Immature natural killer cell (primary cell): ENCODE measurements around the gene PHKA1. TPM values are rescaled to one million over a fixed set of nuclear protein-coding genes. Genes with fewer than 3 reads are reported as not detected.
A peak's percentile ranks its signal among the peaks of the same experiment; 100 is the strongest.
"Not testable (repeated sequence)": the region's sequence is repeated elsewhere in the genome, so short reads cannot be mapped to it uniquely, and the experiment has no call there.

ENCODE experiments used
- DNase-seq, 3 donors: peaks; one replicate each; pipeline ENCODE4 v3.0.0; 2022; ENCODE audit warnings: mixed read lengths in 1 of 3
- H3K27ac Mint-ChIP-seq, 6 donors: one replicate each; pipeline ENCODE4 v1.8.0; 2020; ENCODE audit warnings: mixed read lengths in 6 of 6, mild to moderate bottlenecking in 5 of 6, inconsistent platforms in 4 of 6, moderate library complexity in 3 of 6
- H3K27me3 Mint-ChIP-seq, 3 donors: one replicate each; pipeline ENCODE4 v1.8.0; 2020 to 2021; ENCODE audit warnings: low read depth in 3 of 3, mild to moderate bottlenecking in 3 of 3, mixed read lengths in 3 of 3, moderate library complexity in 3 of 3, inconsistent platforms in 1 of 3
- H3K36me3 Mint-ChIP-seq, 3 donors: one replicate each; pipeline ENCODE4 v1.8.0; 2020; ENCODE audit warnings: mixed read lengths in 3 of 3, inconsistent platforms in 2 of 3, mild to moderate bottlenecking in 2 of 3
- H3K4me1 Mint-ChIP-seq, 2 donors: one replicate each; pipeline ENCODE4 v1.8.0; 2020; ENCODE audit warnings: inconsistent platforms in 2 of 2, mild to moderate bottlenecking in 2 of 2, mixed read lengths in 2 of 2, moderate library complexity in 1 of 2
- H3K4me3 Mint-ChIP-seq, 5 donors: one replicate each; pipeline ENCODE4 v1.8.0; 2020; ENCODE audit warnings: mild to moderate bottlenecking in 5 of 5, mixed read lengths in 5 of 5, inconsistent platforms in 3 of 5, moderate library complexity in 3 of 5
- H3K9me3 Mint-ChIP-seq, 6 donors: one replicate each; pipeline ENCODE4 v1.8.0; 2020; ENCODE audit warnings: mild to moderate bottlenecking in 6 of 6, mixed read lengths in 6 of 6, inconsistent platforms in 4 of 6, moderate library complexity in 3 of 6
- polyA plus RNA-seq, 3 donors: library from polyadenylated mRNA; unstranded; fragments of 300-500 nt; fragmentation: Illumina TruSeq; gene quantifications; one replicate each; pipeline ENCODE4 v1.2.3, GENCODE V29; 2021

The PHKA1 gene
- polyA plus RNA-seq, 3 donors from 2014 or later = not detected

DNA sequence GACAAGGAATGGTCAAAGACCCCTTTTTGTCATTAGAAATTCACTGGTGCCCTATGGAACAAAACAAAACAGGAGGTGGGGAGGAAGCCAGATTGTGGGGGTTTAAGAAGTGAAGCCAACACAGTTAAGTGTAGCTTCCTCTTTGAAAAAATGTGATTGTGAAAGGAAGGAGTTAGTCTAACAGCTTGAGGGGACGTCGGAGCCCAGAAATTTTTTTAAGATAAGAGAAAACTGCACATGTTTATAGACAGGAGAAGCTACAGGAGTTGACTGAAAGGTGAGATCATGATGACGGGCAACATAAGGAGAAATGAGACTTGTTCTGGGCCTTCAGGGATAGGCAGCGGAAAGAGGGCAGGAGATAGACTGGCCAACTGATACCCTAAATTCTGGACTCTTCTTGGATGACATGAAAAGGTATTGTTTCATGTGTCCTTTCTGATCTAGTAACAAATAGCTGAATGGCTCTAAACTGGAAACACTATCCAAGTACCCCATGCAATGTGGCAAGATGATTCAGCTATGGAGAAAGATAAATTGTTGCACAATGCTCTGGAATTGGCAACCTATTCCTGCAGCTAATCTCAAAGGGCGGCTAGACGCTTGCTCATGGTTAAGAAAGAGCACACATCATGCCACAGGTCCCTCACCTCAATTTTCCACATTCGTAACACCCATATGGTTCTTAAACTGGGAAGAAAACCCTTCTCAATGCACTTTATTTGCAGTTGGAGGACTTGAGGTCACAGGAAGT lies 137.8 kb downstream of the PHKA1 start:
- peaks cover 4 to 7% of the 10 kb centered on the region in 2 donors for H3K4me1 Mint-ChIP-seq
- no peak overlapping the region for H3K27ac Mint-ChIP-seq
- H3K9me3 Mint-ChIP-seq = no peaks in the 10 kb centered on the region
- H3K36me3 Mint-ChIP-seq = no peaks in the 10 kb centered on the region
- H3K27me3 Mint-ChIP-seq = peaks cover 0 to 8% (median 5%) of the 10 kb centered on the region in 3 donors
- no peak overlapping the region for H3K4me3 Mint-ChIP-seq
- DNase-seq = no peak

DNA sequence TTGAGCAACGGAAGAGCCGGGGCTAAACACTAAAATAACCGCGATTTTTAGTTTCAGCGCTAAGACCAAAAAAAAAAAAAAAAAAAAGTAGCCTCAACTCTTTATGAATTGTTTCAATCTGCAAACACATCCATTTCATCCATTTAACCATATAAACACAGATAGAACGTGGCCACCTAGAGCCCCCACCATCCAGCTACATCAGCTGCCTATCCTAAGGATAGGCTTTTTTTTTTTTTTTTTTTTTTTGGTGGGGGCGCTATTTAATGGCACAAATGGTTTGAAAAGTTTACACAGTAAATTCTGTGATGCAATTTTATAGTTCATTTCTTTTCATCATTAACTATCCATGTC lies 141.0 kb downstream of the PHKA1 start:
- H3K4me1 Mint-ChIP-seq = peaks cover 4 to 7% of the 10 kb centered on the region in 2 donors
- H3K27me3 Mint-ChIP-seq = peaks cover 2 to 6% (median 3%) of the 10 kb centered on the region in 3 donors
- no peak for DNase-seq
- peak overlapping the region; percentile 90 to 97 (median 96) for H3K4me3 Mint-ChIP-seq
- H3K9me3 Mint-ChIP-seq = no peaks in the 10 kb centered on the region
- peak overlapping the region in 3 of 6 donors; percentile 80 to 93 (median 83) for H3K27ac Mint-ChIP-seq
- H3K36me3 Mint-ChIP-seq = peaks cover 0 to 3% (median 0%) of the 10 kb centered on the region in 3 donors

DNA sequence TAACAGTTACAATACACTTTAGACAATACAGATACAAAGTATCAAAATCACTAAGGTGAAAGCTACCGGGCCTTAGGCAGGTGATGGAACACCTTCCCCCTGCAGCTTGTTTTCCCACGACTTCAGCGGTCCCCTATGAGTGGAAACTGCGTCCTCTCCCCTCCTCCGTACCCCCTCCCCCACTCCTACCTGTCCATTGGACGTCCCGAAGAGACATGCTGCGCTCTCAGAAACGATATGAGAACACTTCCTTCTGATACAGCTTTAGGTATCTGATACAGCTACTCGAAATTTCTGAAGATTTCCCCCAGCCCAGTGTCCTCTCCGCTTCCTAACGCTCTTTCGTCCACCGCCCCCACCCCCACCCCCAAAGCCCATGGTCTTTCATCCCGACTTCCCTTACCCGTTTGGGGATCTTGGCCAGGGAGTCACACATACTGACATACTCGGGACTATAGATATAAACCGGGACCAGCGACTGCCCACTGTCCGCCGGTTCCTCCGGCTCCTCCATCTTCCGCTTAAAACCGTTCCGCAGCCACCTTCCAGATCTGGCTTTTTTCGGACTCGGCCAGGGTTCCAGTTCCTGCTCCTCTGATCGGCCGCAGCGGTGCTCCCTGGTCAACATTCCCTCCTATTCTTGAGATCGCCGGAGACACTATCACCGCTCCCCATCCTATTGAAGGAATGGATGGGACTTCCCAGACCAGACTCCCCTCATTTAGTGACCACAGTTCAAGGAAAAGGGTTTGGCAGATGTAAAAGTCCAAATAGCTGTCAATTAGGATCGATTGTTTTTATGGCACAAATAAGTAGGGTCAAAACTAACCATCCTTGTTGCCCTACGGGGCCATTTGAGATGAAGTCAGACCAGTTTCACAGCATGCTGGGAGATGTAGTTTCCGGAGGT lies 141.6 kb downstream of the PHKA1 start, which contains the start of gene HDAC8:
Gene HDAC8, minus strand, starts transcription at position 596 of the 910 bp plus-strand sequence. Its CDS starts 82 bp downstream, at position 514.
- Mint-ChIP-seq H3K27me3 (peaks cover 2 to 6% (median 3%) of the 10 kb centered on the region in 3 donors), H3K4me1 (peaks cover 4 to 7% of the 10 kb centered on the region in 2 donors), H3K4me3 (peak within 1 kb of the TSS; percentile 90 to 97 (median 96)), H3K36me3 (peaks cover 0 to 3% (median 0%) of the 10 kb centered on the region in 3 donors), H3K27ac (peak within 1 kb of the TSS; percentile 31 to 93 (median 84)), H3K9me3 (no peaks in the 10 kb centered on the region)
- DNase-seq = peak; percentile 50 to 60 (median 50)

DNA sequence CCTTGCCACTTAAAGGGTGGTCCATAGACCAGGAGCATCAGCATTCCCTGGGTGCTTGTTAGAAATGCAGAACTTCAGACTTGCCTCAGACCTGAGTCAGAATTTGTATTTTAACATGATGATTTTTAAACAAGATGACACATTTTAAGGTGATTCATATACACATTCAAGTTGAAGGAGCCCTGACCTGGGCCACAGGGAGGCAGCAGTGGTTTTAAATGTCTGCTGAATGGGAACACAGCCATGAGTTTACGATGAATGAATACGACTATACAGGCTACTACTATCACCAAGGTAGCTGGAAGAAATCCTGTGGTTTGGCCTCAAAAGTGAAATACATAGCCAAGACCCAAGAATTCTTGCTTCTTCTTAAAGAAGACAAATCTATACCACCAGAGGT lies 144.3 kb downstream of the PHKA1 start:
- peaks cover 2 to 6% (median 3%) of the 10 kb centered on the region in 3 donors for H3K27me3 Mint-ChIP-seq
- DNase-seq = no peak
- no peaks in the 10 kb centered on the region for H3K9me3 Mint-ChIP-seq
- no peak overlapping the region for H3K27ac Mint-ChIP-seq
- H3K4me3 Mint-ChIP-seq = no peak overlapping the region
- H3K36me3 Mint-ChIP-seq = peaks cover 0 to 11% (median 3%) of the 10 kb centered on the region in 3 donors
- H3K4me1 Mint-ChIP-seq = peaks cover 4 to 7% of the 10 kb centered on the region in 2 donors

DNA sequence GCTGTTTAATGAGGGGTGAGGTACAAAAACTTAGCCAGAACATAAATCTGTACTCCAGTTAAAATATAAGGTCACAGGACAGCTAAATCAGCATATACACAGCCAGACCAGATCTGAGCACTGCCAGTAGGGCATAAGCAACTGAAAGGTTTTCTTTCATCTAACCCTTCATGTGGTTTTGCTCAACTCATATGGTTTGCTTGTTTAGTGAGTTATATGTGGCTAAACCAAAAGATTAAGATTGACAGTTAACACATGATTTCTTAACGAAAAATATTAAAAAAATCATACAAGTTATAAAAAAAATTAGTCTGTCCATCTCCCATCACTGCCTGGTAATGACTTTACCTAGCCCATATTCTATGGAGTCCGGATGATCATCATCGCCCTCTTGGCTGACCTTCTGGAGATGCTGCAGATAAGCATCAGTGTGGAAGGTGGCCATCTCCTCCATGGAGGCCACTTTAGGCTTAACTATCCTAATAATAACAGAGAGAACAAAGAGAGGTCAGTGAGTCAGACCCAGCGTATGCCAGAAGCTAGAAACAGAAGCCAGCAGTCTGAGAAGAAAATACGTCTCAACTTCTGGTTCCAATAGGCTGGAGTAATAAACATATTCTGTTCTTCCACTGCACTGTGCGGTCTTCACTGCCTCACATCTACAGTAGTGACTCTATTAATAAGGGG lies 145.6 kb downstream of the PHKA1 start:
- no peak for DNase-seq
- Mint-ChIP-seq H3K27me3 (peaks cover 2 to 6% (median 3%) of the 10 kb centered on the region in 3 donors), H3K27ac (no peak overlapping the region)

GRCh38 chrX:72566448-72566847 lies 147.7 kb downstream of the PHKA1 start:
- Mint-ChIP-seq H3K4me1 (no peaks in the 10 kb centered on the region), H3K27me3 (peaks cover 0 to 2% (median 0%) of the 10 kb centered on the region in 3 donors), H3K4me3 (no peak overlapping the region), H3K27ac (no peak overlapping the region), H3K36me3 (peaks cover 3 to 21% (median 9%) of the 10 kb centered on the region in 3 donors), H3K9me3 (no peaks in the 10 kb centered on the region)
- DNase-seq = no peak

More for the DNA sequence above, 145.6 kb downstream of the PHKA1 start:
- Mint-ChIP-seq H3K36me3 (peaks cover 0 to 16% (median 3%) of the 10 kb centered on the region in 3 donors), H3K4me1 (peaks cover 4 to 7% of the 10 kb centered on the region in 2 donors), H3K9me3 (no peaks in the 10 kb centered on the region), H3K4me3 (no peak overlapping the region)

DNA sequence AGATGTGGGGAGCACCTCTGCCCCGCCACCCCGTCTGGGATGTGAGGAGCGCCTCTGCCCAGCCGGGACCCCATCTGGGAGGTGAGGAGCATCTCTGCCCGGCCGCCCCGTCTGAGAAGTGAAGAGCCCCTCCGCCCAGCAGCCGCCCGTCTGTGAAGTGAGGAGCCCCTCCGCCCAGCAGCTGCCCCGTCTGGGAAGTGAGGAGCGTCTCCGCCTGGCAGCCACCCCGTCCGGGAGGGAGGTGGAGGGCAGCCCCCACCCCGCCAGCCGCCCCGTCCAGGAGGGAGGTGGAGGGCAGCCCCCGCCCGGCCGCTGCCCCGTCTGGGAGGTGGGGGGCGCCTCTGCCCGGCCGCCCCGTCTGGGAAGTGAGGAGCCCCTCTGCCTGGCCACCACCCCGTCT lies 154.5 kb downstream of the PHKA1 start:
- H3K4me1 Mint-ChIP-seq = peaks cover 0 to 14% of the 10 kb centered on the region in 2 donors
- H3K36me3 Mint-ChIP-seq, H3K27ac Mint-ChIP-seq, DNase-seq, H3K27me3 Mint-ChIP-seq, H3K4me3 Mint-ChIP-seq, H3K9me3 Mint-ChIP-seq: not testable (repeated sequence)

GRCh38 chrX:72554448-72555140 lies 159.5 kb downstream of the PHKA1 start:
- DNase-seq = no peak
- Mint-ChIP-seq H3K27ac (no peak overlapping the region), H3K4me3 (no peak overlapping the region)

GRCh38 chrX:72552443-72552842 lies 161.7 kb downstream of the PHKA1 start:
- H3K27ac Mint-ChIP-seq, H3K27me3 Mint-ChIP-seq, H3K9me3 Mint-ChIP-seq, H3K36me3 Mint-ChIP-seq, H3K4me3 Mint-ChIP-seq: not testable (repeated sequence)
- DNase-seq = peak; percentile 18 to 41 (median 40)
- H3K4me1 Mint-ChIP-seq = peaks cover 7 to 10% of the 10 kb centered on the region in 2 donors

More at GRCh38 chrX:72554448-72555140, 159.5 kb downstream of the PHKA1 start:
- Mint-ChIP-seq H3K36me3 (no peaks in the 10 kb centered on the region), H3K9me3 (no peaks in the 10 kb centered on the region), H3K4me1 (peaks cover 7 to 21% of the 10 kb centered on the region in 2 donors), H3K27me3 (peaks cover 0 to 7% (median 2%) of the 10 kb centered on the region in 3 donors)

GRCh38 chrX:72545990-72546389 lies 168.1 kb downstream of the PHKA1 start:
- Mint-ChIP-seq H3K4me1 (no peaks in the 10 kb centered on the region), H3K36me3 (peaks cover 0 to 4% (median 4%) of the 10 kb centered on the region in 3 donors), H3K27ac (no peak overlapping the region), H3K4me3 (no peak overlapping the region), H3K9me3 (no peaks in the 10 kb centered on the region), H3K27me3 (peaks cover 2 to 5% (median 3%) of the 10 kb centered on the region in 3 donors)
- no peak for DNase-seq

DNA sequence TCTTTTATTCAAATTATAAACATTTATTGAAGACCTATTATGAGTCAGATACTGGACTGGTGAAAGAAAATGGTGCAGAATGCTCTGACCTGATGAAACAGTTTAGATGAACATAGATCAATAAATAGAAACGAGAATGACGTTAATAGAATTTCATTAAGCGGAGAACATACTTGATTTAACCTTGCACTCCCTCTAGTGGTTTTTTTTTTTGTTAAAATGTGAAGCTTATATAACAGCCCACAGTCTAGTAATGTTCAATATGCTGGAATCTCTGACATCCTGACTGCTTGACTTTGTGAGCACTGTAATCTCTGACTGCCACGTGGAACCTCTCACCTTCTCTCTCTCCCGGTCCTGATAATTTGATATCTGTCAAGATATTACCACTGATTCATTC lies 173.8 kb downstream of the PHKA1 start:
- H3K27me3 Mint-ChIP-seq = peaks cover 0 to 5% (median 0%) of the 10 kb centered on the region in 3 donors
- H3K9me3 Mint-ChIP-seq = no peaks in the 10 kb centered on the region

DNA sequence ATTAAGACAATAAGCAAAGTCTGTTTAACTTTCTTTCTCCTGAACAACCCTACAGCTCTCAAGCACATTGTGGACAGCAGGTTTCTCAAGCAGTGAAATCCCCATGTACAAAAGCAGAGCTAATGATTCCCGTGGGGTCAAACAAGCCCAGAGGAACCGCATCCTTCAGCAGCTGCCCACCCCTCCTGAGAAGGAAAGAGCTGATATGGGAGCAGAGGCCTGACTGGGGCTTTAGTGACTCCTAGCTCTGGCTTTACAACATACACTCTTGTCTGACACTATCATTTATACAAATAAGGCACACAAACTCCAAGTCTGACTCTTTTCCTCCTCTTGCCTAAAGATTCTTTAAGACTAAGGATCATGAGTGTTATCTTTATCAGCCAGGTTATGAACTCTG lies 174.3 kb downstream of the PHKA1 start:
- Mint-ChIP-seq H3K36me3 (peaks cover 0 to 4% (median 0%) of the 10 kb centered on the region in 3 donors), H3K27ac (no peak overlapping the region), H3K4me3 (no peak overlapping the region), H3K27me3 (peaks cover 0 to 5% (median 0%) of the 10 kb centered on the region in 3 donors), H3K9me3 (no peaks in the 10 kb centered on the region), H3K4me1 (no peaks in the 10 kb centered on the region)
- DNase-seq = no peak

More for the DNA sequence above, 173.8 kb downstream of the PHKA1 start:
- Mint-ChIP-seq H3K36me3 (peaks cover 0 to 4% (median 0%) of the 10 kb centered on the region in 3 donors), H3K27ac (no peak overlapping the region), H3K4me3 (no peak overlapping the region), H3K4me1 (no peaks in the 10 kb centered on the region)
- no peak for DNase-seq

DNA sequence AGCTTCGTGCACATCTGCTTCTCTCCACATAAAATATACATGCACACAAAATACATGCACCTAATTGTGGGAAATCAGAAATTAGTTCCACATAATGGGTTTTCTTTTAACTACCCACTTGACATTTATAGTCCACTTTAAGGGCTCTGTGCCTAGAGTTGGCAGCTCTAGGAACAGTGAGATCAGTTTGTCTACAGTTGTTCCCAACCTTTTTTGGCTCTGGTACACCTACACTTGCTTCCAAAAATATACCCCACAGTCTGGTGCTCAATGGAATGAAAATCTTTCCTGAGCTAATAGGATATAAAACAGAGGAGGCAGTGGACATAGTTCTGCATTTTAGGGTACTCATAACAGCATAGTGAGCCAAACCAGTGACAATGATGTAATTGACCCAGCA lies 177.6 kb downstream of the PHKA1 start:
- DNase-seq = no peak
- Mint-ChIP-seq H3K36me3 (no peaks in the 10 kb centered on the region), H3K4me1 (no peaks in the 10 kb centered on the region), H3K4me3 (no peak overlapping the region), H3K27ac (no peak overlapping the region), H3K27me3 (peaks cover 1 to 2% (median 2%) of the 10 kb centered on the region in 3 donors), H3K9me3 (no peaks in the 10 kb centered on the region)
